OCI-LY1 (cell line): ENCODE results near the gene PAX8.

Source experiments
- H2AFZ ChIP-seq: fragments of 200-600 bp; sonication (generic), shearing (Covaris generic); 2 replicates; pipeline ENCODE4 v1.6.0; 2014; ENCODE audit warnings: antibody characterized with exemption, mild to moderate bottlenecking, low read length
- H3F3A ChIP-seq: fragments of 200-600 bp; sonication (generic), shearing (Covaris generic); 2 replicates; pipeline ENCODE4 v1.6.0; 2014; ENCODE audit warnings: mild to moderate bottlenecking, antibody characterized with exemption, low read length, moderate library complexity; ENCODE audit not compliant: insufficient read depth
- H3K27ac ChIP-seq: fragments of 200-600 bp; sonication (generic); 2 replicates; pipeline ENCODE4 v1.5.1; 2014; ENCODE audit warnings: low read length, mixed run types, mild to moderate bottlenecking, low read depth; ENCODE audit not compliant: poor library complexity, severe bottlenecking
- H3K27me3 ChIP-seq: fragments of 200-600 bp; sonication (generic); 2 replicates; pipeline ENCODE4 v1.6.0; 2014; ENCODE audit warnings: antibody characterized with exemption, mild to moderate bottlenecking, low read length, moderate library complexity; ENCODE audit not compliant: insufficient read depth
- H3K36me3 ChIP-seq: fragments of 200-600 bp; sonication (generic); 2 replicates; pipeline ENCODE4 v1.6.1; 2014; ENCODE audit warnings: mild to moderate bottlenecking, antibody characterized with exemption, low read length, moderate library complexity, mixed read lengths; ENCODE audit not compliant: insufficient read depth
- H3K4me1 ChIP-seq: fragments of 200-600 bp; sonication (generic); 2 replicates; pipeline ENCODE4 v1.5.1; 2014; ENCODE audit warnings: mild to moderate bottlenecking, low read length, moderate library complexity; ENCODE audit not compliant: insufficient read depth, severe bottlenecking
- H3K4me2 ChIP-seq: fragments of 200-600 bp; sonication (generic), shearing (Covaris generic); 2 replicates; pipeline ENCODE4 v1.6.1; 2014; ENCODE audit warnings: low read length
- H3K4me3 ChIP-seq: fragments of 200-600 bp; sonication (generic); 2 replicates; pipeline ENCODE4 v1.5.1; 2014; ENCODE audit warnings: low read length, low read depth, mild to moderate bottlenecking, mixed read lengths; ENCODE audit not compliant: poor library complexity, severe bottlenecking
- H3K79me2 ChIP-seq: fragments of 200-600 bp; shearing (Covaris generic); 2 replicates; pipeline ENCODE4 v1.6.1; 2016; ENCODE audit warnings: mixed run types, low read length, mixed read lengths; ENCODE audit not compliant: insufficient read depth
- H3K9ac ChIP-seq: fragments of 200-600 bp; sonication (generic), shearing (Covaris generic); 2 replicates; pipeline ENCODE4 v1.6.1; 2014; ENCODE audit warnings: mild to moderate bottlenecking, low read length, mixed read lengths
- H3K9me2 ChIP-seq: fragments of 200-600 bp; sonication (generic), shearing (Covaris generic); 2 replicates; pipeline ENCODE4 v1.6.1; 2014; ENCODE audit warnings: low read depth, mild to moderate bottlenecking, low read length, mixed read lengths
- H3K9me3 ChIP-seq: fragments of 200-600 bp; shearing (Covaris generic); 2 replicates; pipeline ENCODE4 v1.6.1; 2014; ENCODE audit warnings: low read length, mixed read lengths
- H4K20me1 ChIP-seq: fragments of 200-600 bp; sonication (generic), shearing (Covaris generic); 2 replicates; pipeline ENCODE4 v1.6.0; 2016; ENCODE audit warnings: mild to moderate bottlenecking, low read length; ENCODE audit not compliant: insufficient read depth
- CTCF ChIP-seq: fragments of 200-600 bp; sonication (generic), shearing (Covaris generic); IDR thresholded peaks from 2 replicates; pipeline ENCODE4 v1.5.1; 2017; ENCODE audit warnings: mild to moderate bottlenecking, antibody characterized with exemption, low read length, moderate library complexity, mixed read lengths
- EZH2 ChIP-seq: fragments of 200-600 bp; sonication (generic), shearing (Covaris generic); IDR thresholded peaks from 2 replicates; pipeline ENCODE4 v1.8.0; 2017; ENCODE audit warnings: borderline replicate concordance, mixed run types, mild to moderate bottlenecking, antibody characterized with exemption, low read length, moderate library complexity, mixed read lengths

The PAX8 gene

GRCh38 chr2:113200736-113201490, 77.8 kb downstream of the PAX8 start:
- H3K27ac ChIP-seq: no peak overlapping the region
- peaks cover 6% of the 10 kb centered on the region for H3K4me1 ChIP-seq
- no peaks in the 10 kb centered on the region for H3K9me2 ChIP-seq
- H3K79me2 ChIP-seq: no peaks in the 10 kb centered on the region
- no peaks in the 10 kb centered on the region for H4K20me1 ChIP-seq
- no peak overlapping the region for H3K9ac ChIP-seq
- no peaks in the 10 kb centered on the region for H3F3A ChIP-seq
- TF ChIP-seq EZH2: no peak
- TF ChIP-seq CTCF: no peak
- H3K36me3 ChIP-seq: peaks cover 70% of the 10 kb centered on the region
- no peak overlapping the region for H3K4me3 ChIP-seq
- no peaks in the 10 kb centered on the region for H3K27me3 ChIP-seq
- H3K4me2 ChIP-seq: no peak overlapping the region
- H2AFZ ChIP-seq: no peak overlapping the region
- H3K9me3 ChIP-seq: no peaks in the 10 kb centered on the region

GRCh38 chr2:113200236-113200635, 78.5 kb downstream of the PAX8 start:
- Histone ChIP-seq H3K4me1 (peaks cover 6% of the 10 kb centered on the region), H3K79me2 (no peaks in the 10 kb centered on the region), H3K9me3 (no peaks in the 10 kb centered on the region), H4K20me1 (no peaks in the 10 kb centered on the region), H3K27me3 (no peaks in the 10 kb centered on the region), H2AFZ (no peak overlapping the region), H3K27ac (no peak overlapping the region), H3F3A (no peaks in the 10 kb centered on the region), H3K9me2 (no peaks in the 10 kb centered on the region), H3K36me3 (peaks cover 77% of the 10 kb centered on the region), H3K9ac (no peak overlapping the region), H3K4me3 (no peak overlapping the region), H3K4me2 (no peak overlapping the region)
- TF ChIP-seq CTCF: no peak
- no peak for TF ChIP-seq EZH2

GRCh38 chr2:113198790-113199612, 79.7 kb downstream of the PAX8 start:
- H3K27ac ChIP-seq: no peak overlapping the region
- peaks cover 6% of the 10 kb centered on the region for H3K4me1 ChIP-seq
- H3K36me3 ChIP-seq: peaks cover 87% of the 10 kb centered on the region
- peak; percentile 59 for TF ChIP-seq CTCF
- no peak for TF ChIP-seq EZH2
- peak overlapping the region; percentile 54; the same call in 1 of the 2 replicates for H3K9ac ChIP-seq
- H3K27me3 ChIP-seq: no peaks in the 10 kb centered on the region
- H3K9me2 ChIP-seq: no peaks in the 10 kb centered on the region
- H3K4me2 ChIP-seq: peak overlapping the region; percentile 71
- H3K4me3 ChIP-seq: peak overlapping the region; percentile 56
- no peak overlapping the region for H2AFZ ChIP-seq
- H3K9me3 ChIP-seq: no peaks in the 10 kb centered on the region
- no peaks in the 10 kb centered on the region for H3F3A ChIP-seq
- H3K79me2 ChIP-seq: no peaks in the 10 kb centered on the region
- no peaks in the 10 kb centered on the region for H4K20me1 ChIP-seq
